ENCODE measurements around the gene TMEM108.

- TF ChIP-seq GATA2 (IDR thresholded peaks at IDR 0.05; ENCODE audit: low read depth, low read length) (no peak), GATA3 (IDR thresholded peaks at IDR 0.05; ENCODE audit: low read depth, low read length) (no peak)
Measured at GRCh38 chr3:133119176-133119575, 81.0 kb downstream of the TMEM108 start.

Data from SH-SY5Y (cell line).